GM12892 (cell line): ENCODE results near the gene KERA.

Experiments used
- DNase-seq: peaks from one replicate; pipeline ENCODE4 v3.0.0; 2011; ENCODE audit not compliant: insufficient read length
- FAIRE-seq: peaks from 2 replicates; lab custom pipeline; 2011; peaks lifted over from hg19 to GRCh38; lab: Jason Lieb, UNC
- POLR2A ChIP-seq: IDR thresholded peaks from 2 replicates; pipeline ENCODE4 v1.6.1; 2011; ENCODE audit warnings: low read depth, low read length, control low read depth
- POLR2AphosphoS5 ChIP-seq: IDR thresholded peaks from 2 replicates; pipeline ENCODE4 v1.6.1; 2011; ENCODE audit warnings: low read depth, low read length, control low read depth
- TAF1 ChIP-seq: IDR thresholded peaks from 2 replicates; pipeline ENCODE4 v1.6.1; 2011; ENCODE audit warnings: low read depth, mild to moderate bottlenecking, control low read depth, low read length, borderline replicate concordance

The KERA gene

DNA sequence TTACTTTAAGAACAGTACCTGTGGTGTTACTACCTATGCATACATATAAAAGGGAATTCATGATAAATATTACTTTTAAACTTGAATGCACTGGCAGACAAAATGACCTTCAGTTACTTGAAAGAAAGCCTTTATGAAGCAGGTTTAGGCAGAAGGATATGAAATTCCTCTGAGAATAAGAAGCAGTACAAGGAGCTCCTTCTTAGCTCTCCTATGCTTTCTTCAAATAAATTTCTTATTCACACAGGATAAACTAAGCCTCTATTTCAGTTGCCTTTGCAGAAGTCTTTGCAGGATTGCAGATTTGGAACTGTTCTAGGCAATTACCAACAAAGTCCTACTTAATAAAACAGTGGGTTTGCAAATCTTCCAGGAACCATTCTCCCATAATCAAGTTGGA lies 54.1 kb downstream of the KERA start:
- TF ChIP-seq POLR2AphosphoS5 (no peak), TAF1 (no peak), POLR2A (no peak)
- DNase-seq (no peak), FAIRE-seq (no peak)

DNA sequence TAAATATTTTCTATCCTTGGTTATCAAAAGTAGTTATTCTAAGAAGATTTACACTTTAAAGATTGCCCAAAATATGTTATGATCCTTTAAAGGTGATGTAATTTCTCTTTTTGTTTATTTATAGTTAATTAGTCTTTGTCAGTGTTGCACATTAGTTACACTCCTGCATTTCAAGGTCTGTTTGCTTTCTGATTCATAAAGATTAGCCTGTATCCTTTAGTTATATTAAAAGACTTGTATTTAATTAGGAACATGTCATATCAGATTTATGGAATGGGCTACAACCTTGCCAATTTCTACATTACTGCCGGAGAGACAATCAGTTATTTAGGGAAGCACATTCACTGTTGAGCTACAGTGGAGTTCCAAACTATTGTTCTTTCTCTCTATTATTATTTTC lies 56.5 kb downstream of the KERA start:
- FAIRE-seq (no peak), DNase-seq (no peak)
- TF ChIP-seq POLR2A (no peak), TAF1 (no peak), POLR2AphosphoS5 (no peak)
